Measurements from ENCODE around the gene ADISSP. TPM values are rescaled to one million over a fixed set of nuclear protein-coding genes. Genes with fewer than 3 reads are reported as not detected.

Gene ADISSP
- total and polyA plus RNA-seq, 2 of the 8 experiments (the other 6 are each of a cell fraction or from before 2014, with no cell fraction given), result 111 to 141 TPM

DNA sequence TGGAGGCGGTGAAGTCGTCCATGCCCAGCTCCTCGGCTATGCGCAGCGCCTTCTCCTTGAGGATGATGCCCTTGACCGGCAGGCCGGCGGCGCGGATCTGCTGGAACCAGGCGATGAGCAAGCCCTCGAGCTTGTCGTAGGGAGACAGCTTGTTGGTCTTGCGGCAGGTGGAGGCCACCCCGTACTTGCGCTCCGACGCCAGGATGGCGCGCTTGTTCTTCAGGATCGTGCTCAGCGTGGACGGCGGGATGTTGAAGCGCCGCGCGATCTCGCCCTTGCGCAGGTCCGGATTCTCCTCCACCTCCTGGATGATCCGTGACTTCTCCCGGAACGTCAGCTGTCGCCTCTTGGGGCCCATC is 18.6 kb upstream of the ADISSP start (continued):
- TF ChIP-seq NRF1 (IDR thresholded peaks at IDR 0.05; ENCODE audit: low read depth, low read length) (no peak), POU5F1 (IDR thresholded peaks at IDR 0.05; ENCODE audit: low read depth, low read length) (no peak), TCF12 (IDR thresholded peaks at IDR 0.05; ENCODE audit: low read depth, low read length) (no peak), POLR2AphosphoS5 (IDR thresholded peaks at IDR 0.05; ENCODE audit: low read depth, low read length) (no peak), SP4 (IDR thresholded peaks at IDR 0.05; ENCODE audit: low read length) (no peak)
- TF ChIP-seq, protein P1, sequence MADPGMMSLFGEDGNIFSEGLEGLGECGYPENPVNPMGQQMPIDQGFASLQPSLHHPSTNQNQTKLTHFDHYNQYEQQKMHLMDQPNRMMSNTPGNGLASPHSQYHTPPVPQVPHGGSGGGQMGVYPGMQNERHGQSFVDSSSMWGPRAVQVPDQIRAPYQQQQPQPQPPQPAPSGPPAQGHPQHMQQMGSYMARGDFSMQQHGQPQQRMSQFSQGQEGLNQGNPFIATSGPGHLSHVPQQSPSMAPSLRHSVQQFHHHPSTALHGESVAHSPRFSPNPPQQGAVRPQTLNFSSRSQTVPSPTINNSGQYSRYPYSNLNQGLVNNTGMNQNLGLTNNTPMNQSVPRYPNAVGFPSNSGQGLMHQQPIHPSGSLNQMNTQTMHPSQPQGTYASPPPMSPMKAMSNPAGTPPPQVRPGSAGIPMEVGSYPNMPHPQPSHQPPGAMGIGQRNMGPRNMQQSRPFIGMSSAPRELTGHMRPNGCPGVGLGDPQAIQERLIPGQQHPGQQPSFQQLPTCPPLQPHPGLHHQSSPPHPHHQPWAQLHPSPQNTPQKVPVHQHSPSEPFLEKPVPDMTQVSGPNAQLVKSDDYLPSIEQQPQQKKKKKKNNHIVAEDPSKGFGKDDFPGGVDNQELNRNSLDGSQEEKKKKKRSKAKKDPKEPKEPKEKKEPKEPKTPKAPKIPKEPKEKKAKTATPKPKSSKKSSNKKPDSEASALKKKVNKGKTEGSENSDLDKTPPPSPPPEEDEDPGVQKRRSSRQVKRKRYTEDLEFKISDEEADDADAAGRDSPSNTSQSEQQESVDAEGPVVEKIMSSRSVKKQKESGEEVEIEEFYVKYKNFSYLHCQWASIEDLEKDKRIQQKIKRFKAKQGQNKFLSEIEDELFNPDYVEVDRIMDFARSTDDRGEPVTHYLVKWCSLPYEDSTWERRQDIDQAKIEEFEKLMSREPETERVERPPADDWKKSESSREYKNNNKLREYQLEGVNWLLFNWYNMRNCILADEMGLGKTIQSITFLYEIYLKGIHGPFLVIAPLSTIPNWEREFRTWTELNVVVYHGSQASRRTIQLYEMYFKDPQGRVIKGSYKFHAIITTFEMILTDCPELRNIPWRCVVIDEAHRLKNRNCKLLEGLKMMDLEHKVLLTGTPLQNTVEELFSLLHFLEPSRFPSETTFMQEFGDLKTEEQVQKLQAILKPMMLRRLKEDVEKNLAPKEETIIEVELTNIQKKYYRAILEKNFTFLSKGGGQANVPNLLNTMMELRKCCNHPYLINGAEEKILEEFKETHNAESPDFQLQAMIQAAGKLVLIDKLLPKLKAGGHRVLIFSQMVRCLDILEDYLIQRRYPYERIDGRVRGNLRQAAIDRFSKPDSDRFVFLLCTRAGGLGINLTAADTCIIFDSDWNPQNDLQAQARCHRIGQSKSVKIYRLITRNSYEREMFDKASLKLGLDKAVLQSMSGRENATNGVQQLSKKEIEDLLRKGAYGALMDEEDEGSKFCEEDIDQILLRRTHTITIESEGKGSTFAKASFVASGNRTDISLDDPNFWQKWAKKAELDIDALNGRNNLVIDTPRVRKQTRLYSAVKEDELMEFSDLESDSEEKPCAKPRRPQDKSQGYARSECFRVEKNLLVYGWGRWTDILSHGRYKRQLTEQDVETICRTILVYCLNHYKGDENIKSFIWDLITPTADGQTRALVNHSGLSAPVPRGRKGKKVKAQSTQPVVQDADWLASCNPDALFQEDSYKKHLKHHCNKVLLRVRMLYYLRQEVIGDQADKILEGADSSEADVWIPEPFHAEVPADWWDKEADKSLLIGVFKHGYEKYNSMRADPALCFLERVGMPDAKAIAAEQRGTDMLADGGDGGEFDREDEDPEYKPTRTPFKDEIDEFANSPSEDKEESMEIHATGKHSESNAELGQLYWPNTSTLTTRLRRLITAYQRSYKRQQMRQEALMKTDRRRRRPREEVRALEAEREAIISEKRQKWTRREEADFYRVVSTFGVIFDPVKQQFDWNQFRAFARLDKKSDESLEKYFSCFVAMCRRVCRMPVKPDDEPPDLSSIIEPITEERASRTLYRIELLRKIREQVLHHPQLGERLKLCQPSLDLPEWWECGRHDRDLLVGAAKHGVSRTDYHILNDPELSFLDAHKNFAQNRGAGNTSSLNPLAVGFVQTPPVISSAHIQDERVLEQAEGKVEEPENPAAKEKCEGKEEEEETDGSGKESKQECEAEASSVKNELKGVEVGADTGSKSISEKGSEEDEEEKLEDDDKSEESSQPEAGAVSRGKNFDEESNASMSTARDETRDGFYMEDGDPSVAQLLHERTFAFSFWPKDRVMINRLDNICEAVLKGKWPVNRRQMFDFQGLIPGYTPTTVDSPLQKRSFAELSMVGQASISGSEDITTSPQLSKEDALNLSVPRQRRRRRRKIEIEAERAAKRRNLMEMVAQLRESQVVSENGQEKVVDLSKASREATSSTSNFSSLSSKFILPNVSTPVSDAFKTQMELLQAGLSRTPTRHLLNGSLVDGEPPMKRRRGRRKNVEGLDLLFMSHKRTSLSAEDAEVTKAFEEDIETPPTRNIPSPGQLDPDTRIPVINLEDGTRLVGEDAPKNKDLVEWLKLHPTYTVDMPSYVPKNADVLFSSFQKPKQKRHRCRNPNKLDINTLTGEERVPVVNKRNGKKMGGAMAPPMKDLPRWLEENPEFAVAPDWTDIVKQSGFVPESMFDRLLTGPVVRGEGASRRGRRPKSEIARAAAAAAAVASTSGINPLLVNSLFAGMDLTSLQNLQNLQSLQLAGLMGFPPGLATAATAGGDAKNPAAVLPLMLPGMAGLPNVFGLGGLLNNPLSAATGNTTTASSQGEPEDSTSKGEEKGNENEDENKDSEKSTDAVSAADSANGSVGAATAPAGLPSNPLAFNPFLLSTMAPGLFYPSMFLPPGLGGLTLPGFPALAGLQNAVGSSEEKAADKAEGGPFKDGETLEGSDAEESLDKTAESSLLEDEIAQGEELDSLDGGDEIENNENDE (IDR thresholded peaks at IDR 0.05; ENCODE audit: insufficient replicate concordance, low read length), result no peak
- TF ChIP-seq, protein P2, sequence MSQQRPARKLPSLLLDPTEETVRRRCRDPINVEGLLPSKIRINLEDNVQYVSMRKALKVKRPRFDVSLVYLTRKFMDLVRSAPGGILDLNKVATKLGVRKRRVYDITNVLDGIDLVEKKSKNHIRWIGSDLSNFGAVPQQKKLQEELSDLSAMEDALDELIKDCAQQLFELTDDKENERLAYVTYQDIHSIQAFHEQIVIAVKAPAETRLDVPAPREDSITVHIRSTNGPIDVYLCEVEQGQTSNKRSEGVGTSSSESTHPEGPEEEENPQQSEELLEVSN (IDR thresholded peaks at IDR 0.05), result peak; percentile 81
- TF ChIP-seq, protein P3, sequence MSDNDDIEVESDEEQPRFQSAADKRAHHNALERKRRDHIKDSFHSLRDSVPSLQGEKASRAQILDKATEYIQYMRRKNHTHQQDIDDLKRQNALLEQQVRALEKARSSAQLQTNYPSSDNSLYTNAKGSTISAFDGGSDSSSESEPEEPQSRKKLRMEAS (IDR thresholded peaks at IDR 0.05), result peak; percentile 90
